ENCODE measurements around the gene FSIP1. TPM values are rescaled to one million over a fixed set of nuclear protein-coding genes. Genes with fewer than 3 reads are reported as not detected.

Gene FSIP1
- total RNA-seq, 1 experiment from 2014 or later, result 0.61 TPM

DNA sequence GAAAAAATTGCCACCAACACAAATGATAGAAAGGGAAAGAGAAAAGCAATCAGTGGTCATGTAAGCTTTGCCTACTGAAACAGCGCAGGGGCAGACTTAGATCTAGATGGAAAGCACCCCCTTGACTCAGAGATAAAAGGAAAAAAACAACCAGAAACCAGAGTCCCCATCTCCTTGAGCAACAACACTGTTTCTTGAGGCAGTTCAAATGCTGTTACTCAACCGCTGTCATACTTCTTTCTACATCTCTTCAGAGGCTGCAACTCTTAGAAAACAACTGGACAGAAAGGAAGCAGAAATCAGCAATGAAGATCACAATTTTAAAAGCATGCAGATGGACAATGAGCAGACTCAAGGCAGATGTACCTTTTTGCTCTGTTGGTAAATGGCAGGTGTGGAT lies 36.5 kb downstream of the FSIP1 start:
- Mint-ChIP-seq H3K27me3 (ENCODE audit: low read depth) (no peaks in the 10 kb centered on the region), H3K9me3 (peaks cover under 1% of the 10 kb centered on the region), H3K4me3 (no peak overlapping the region), H3K4me1 (peaks cover 12% of the 10 kb centered on the region; the same call in 1 of the 2 replicates), H3K27ac (no peak overlapping the region), H3K36me3 (no peaks in the 10 kb centered on the region)
- ChIA-PET CTCF (interaction anchor here (2.4 kb wide), 1 partner anchor 10 kb away, joined by 36 read pairs; no protein-coding TSS in a partner anchor), POLR2A (no interaction called here)
- no peak for ATAC-seq
- DNase-seq (ENCODE audit: low spot score), result no peak
- TF ChIP-seq PRRX2 (CRISPR knock-in tag; IDR thresholded peaks at IDR 0.05) (no peak), ZNF671 (CRISPR knock-in tag; IDR thresholded peaks at IDR 0.05) (no peak), ZNF423 (CRISPR knock-in tag; IDR thresholded peaks at IDR 0.05) (no peak), FOXP1 (CRISPR knock-in tag; IDR thresholded peaks at IDR 0.05; ENCODE audit: borderline replicate concordance) (no peak), ELF4 (CRISPR knock-in tag; IDR thresholded peaks at IDR 0.05; ENCODE audit: low read depth) (no peak)
- TF ChIP-seq, protein P1, sequence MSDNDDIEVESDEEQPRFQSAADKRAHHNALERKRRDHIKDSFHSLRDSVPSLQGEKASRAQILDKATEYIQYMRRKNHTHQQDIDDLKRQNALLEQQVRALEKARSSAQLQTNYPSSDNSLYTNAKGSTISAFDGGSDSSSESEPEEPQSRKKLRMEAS (CRISPR knock-in tag; IDR thresholded peaks at IDR 0.05), result no peak
- TF ChIP-seq, protein P2, sequence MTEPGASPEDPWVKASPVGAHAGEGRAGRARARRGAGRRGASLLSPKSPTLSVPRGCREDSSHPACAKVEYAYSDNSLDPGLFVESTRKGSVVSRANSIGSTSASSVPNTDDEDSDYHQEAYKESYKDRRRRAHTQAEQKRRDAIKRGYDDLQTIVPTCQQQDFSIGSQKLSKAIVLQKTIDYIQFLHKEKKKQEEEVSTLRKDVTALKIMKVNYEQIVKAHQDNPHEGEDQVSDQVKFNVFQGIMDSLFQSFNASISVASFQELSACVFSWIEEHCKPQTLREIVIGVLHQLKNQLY (CRISPR knock-in tag; IDR thresholded peaks at IDR 0.05), result no peak

DNA sequence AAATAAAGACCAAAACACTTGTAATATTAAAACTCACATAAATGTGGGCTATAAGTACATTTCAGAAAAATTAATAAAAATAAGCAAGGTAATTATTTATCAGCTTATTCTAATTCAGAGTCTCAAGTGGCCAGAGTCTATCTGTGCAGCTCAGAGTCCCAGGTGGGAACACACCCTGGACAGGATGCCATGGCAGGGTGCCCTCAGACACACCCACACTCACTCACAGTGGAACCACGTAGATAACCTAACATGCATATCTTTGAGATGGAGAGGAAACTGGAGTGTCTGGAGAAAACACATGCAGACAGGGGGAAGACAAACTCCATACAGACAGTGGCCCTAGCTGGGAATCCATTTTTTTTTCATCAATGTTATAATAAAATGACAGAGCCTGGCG lies 37.2 kb downstream of the FSIP1 start:
- H3K27me3 Mint-ChIP-seq (ENCODE audit: low read depth), result no peaks in the 10 kb centered on the region
- H3K4me3 Mint-ChIP-seq, result no peak overlapping the region
- no peak for TF ChIP-seq ZNF423 (CRISPR knock-in tag; IDR thresholded peaks at IDR 0.05)
- no peak for TF ChIP-seq ATF1 (CRISPR knock-in tag; IDR thresholded peaks at IDR 0.05)
- no peak for TF ChIP-seq MYBL2 (CRISPR knock-in tag; IDR thresholded peaks at IDR 0.05)
- TF ChIP-seq, protein P3, sequence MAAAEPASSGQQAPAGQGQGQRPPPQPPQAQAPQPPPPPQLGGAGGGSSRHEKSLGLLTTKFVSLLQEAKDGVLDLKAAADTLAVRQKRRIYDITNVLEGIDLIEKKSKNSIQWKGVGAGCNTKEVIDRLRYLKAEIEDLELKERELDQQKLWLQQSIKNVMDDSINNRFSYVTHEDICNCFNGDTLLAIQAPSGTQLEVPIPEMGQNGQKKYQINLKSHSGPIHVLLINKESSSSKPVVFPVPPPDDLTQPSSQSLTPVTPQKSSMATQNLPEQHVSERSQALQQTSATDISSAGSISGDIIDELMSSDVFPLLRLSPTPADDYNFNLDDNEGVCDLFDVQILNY (CRISPR knock-in tag; IDR thresholded peaks at IDR 0.05), result no peak
- no peak for TF ChIP-seq NFYB (CRISPR knock-in tag; conservative IDR thresholded peaks at IDR 0.05; ENCODE audit: low read depth)
- TF ChIP-seq, protein P4, sequence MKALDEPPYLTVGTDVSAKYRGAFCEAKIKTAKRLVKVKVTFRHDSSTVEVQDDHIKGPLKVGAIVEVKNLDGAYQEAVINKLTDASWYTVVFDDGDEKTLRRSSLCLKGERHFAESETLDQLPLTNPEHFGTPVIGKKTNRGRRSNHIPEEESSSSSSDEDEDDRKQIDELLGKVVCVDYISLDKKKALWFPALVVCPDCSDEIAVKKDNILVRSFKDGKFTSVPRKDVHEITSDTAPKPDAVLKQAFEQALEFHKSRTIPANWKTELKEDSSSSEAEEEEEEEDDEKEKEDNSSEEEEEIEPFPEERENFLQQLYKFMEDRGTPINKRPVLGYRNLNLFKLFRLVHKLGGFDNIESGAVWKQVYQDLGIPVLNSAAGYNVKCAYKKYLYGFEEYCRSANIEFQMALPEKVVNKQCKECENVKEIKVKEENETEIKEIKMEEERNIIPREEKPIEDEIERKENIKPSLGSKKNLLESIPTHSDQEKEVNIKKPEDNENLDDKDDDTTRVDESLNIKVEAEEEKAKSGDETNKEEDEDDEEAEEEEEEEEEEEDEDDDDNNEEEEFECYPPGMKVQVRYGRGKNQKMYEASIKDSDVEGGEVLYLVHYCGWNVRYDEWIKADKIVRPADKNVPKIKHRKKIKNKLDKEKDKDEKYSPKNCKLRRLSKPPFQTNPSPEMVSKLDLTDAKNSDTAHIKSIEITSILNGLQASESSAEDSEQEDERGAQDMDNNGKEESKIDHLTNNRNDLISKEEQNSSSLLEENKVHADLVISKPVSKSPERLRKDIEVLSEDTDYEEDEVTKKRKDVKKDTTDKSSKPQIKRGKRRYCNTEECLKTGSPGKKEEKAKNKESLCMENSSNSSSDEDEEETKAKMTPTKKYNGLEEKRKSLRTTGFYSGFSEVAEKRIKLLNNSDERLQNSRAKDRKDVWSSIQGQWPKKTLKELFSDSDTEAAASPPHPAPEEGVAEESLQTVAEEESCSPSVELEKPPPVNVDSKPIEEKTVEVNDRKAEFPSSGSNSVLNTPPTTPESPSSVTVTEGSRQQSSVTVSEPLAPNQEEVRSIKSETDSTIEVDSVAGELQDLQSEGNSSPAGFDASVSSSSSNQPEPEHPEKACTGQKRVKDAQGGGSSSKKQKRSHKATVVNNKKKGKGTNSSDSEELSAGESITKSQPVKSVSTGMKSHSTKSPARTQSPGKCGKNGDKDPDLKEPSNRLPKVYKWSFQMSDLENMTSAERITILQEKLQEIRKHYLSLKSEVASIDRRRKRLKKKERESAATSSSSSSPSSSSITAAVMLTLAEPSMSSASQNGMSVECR (CRISPR knock-in tag; IDR thresholded peaks at IDR 0.05; ENCODE audit: borderline replicate concordance), result no peak
- TF ChIP-seq, protein P5, sequence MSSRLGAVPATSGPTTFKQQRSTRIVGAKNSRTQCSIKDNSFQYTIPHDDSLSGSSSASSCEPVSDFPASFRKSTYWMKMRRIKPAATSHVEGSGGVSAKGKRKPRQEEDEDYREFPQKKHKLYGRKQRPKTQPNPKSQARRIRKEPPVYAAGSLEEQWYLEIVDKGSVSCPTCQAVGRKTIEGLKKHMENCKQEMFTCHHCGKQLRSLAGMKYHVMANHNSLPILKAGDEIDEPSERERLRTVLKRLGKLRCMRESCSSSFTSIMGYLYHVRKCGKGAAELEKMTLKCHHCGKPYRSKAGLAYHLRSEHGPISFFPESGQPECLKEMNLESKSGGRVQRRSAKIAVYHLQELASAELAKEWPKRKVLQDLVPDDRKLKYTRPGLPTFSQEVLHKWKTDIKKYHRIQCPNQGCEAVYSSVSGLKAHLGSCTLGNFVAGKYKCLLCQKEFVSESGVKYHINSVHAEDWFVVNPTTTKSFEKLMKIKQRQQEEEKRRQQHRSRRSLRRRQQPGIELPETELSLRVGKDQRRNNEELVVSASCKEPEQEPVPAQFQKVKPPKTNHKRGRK (CRISPR knock-in tag; IDR thresholded peaks at IDR 0.05; ENCODE audit: borderline replicate concordance), result no peak
- no peak for TF ChIP-seq NR2C2 (CRISPR knock-in tag; IDR thresholded peaks at IDR 0.05)
- TF ChIP-seq, protein P6, sequence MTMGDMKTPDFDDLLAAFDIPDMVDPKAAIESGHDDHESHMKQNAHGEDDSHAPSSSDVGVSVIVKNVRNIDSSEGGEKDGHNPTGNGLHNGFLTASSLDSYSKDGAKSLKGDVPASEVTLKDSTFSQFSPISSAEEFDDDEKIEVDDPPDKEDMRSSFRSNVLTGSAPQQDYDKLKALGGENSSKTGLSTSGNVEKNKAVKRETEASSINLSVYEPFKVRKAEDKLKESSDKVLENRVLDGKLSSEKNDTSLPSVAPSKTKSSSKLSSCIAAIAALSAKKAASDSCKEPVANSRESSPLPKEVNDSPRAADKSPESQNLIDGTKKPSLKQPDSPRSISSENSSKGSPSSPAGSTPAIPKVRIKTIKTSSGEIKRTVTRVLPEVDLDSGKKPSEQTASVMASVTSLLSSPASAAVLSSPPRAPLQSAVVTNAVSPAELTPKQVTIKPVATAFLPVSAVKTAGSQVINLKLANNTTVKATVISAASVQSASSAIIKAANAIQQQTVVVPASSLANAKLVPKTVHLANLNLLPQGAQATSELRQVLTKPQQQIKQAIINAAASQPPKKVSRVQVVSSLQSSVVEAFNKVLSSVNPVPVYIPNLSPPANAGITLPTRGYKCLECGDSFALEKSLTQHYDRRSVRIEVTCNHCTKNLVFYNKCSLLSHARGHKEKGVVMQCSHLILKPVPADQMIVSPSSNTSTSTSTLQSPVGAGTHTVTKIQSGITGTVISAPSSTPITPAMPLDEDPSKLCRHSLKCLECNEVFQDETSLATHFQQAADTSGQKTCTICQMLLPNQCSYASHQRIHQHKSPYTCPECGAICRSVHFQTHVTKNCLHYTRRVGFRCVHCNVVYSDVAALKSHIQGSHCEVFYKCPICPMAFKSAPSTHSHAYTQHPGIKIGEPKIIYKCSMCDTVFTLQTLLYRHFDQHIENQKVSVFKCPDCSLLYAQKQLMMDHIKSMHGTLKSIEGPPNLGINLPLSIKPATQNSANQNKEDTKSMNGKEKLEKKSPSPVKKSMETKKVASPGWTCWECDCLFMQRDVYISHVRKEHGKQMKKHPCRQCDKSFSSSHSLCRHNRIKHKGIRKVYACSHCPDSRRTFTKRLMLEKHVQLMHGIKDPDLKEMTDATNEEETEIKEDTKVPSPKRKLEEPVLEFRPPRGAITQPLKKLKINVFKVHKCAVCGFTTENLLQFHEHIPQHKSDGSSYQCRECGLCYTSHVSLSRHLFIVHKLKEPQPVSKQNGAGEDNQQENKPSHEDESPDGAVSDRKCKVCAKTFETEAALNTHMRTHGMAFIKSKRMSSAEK (CRISPR knock-in tag; IDR thresholded peaks at IDR 0.05; ENCODE audit: borderline replicate concordance), result no peak
- CTCF ChIA-PET, result interaction anchor here (0.7 to 2.4 kb wide), 6 partner anchors 9 to 164 kb away, joined by 3 to 36 read pairs (median 4); no protein-coding TSS in a partner anchor
- DNase-seq (ENCODE audit: low spot score) (no peak), ATAC-seq (no peak)
- H3K27ac Mint-ChIP-seq, result no peak overlapping the region
- H3K4me1 Mint-ChIP-seq, result peaks cover 12% of the 10 kb centered on the region; the same call in 1 of the 2 replicates
- H3K36me3 Mint-ChIP-seq, result no peaks in the 10 kb centered on the region
- POLR2A ChIA-PET, result no interaction called here
- no peaks in the 10 kb centered on the region for H3K9me3 Mint-ChIP-seq
